Skin of body (tissue), 3 donors: ENCODE measurements around the gene ACRV1. TPM values are rescaled to one million over a fixed set of nuclear protein-coding genes. Genes with fewer than 3 reads are reported as not detected.

Experiments
- DNase-seq: peaks from one replicate; lab custom pipeline; 2025; lab: John Stamatoyannopoulos, UW
- small RNA-seq: library from RNA; depleted of rRNA; stranded (forward); fragments of <200 nt; gene quantifications from one replicate; pipeline ENCODE3, GENCODE V24; 2014; ENCODE audit warnings: low replicate concordance
- total RNA-seq: library from RNA; depleted of rRNA; stranded (reverse); fragments of >200 nt; gene quantifications from one replicate; pipeline ENCODE4 v1.2.3, GENCODE V29; 2014

The ACRV1 gene
- total RNA-seq, 1 donor from 2014 or later, result not detected

- DNase-seq, result no peak
Measured at GRCh38 chr11:125649465-125650166, 31.0 kb downstream of the ACRV1 start.

DNA sequence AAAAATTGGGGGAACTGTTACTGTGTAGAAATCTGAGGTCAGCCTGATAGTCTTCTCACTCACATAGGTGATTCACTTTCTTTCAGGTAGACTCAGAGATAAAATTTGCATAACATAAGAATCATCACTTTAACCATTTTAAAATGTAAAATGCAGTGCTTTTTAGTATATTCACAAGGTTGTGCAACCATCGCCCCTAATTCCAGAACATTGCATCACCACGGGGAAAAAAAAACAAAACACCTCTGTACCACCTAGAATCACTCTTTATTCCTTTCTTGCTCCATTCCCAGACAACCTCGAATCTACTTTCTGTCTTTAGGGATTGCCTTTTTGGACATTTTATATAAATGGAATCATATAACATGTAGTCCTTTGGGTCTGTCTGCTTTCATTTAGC is 34.8 kb downstream of the ACRV1 start:
- no peak for DNase-seq

DNA sequence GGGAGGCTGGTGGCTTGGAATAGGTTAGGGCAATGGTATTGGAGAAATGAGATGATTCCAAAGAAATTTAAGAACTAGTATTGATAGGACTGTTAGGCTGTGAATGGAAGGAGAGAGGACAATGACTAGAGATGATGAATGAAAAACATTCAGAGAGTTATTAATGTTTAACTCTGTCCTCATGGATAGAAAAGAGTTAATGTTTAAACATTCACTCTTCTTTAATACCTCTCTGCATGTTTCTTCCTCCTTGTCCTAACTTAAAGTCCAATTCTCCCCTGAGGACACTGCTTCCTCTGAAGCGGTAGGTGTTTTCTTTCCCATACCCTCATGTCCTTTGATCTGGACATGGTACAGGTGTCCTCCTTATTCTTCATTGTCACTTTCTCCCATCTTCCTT is 42.3 kb downstream of the ACRV1 start:
- no peak for DNase-seq

- no peak for DNase-seq
Measured at GRCh38 chr11:125637840-125638239, 42.8 kb downstream of the ACRV1 start.

DNA sequence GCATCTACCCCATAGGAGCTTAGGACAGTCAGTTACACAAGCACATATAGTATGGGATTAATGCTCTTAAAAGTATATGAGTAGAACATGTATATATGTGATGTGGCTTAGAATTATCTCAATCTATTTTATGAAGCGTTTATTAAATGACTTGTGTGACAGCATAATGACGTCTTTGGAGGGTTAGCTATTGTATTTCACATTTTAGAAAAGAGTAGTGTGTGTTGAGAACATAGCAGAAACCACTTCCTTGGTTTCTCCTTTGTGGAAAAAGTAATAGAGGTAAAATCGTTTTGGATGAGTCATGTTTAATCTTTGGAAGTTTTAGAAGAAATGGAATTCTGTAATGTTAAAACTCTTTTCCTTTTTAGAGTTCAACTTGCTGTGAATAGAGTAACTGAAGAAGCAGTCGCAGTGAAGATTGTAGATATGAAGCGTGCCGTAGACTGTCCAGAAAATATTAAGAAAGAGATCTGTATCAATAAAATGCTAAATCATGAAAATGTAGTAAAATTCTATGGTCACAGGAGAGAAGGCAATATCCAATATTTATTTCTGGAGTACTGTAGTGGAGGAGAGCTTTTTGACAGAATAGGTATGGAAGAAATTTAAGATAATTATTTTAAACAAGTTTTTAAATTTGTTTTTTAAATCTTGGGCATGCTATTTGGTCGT is 53.3 kb downstream of the ACRV1 start:
- DNase-seq, result no peak

DNA sequence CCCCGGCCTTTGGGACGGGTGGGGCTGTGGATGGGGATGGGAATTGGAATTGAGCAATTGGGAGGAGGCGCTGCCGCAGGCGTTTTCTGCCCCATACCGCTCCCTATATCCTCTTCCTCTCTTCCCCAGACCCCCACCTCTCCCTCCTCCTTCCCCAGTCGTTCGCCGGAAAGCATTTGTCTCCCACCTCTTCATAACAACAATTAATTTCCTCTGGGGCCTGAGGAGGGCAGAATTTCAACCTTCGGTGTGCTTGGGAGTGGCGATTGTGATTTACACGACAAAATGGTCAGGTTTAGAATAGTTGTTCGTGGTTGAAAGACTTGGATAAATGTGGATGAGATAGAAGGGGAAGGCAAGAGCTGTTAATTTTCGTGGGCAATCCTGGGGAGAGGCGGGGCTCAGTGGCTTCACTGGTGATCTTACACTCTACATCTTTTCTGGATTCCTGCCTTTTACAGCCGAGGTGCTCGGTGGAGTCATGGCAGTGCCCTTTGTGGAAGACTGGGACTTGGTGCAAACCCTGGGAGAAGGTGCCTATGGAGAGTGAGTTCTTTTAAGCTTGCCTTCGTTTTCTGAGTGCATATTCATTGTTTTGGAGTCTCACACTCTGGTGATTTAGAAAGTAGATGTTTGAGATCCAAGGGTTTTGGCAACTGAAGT is 54.2 kb downstream of the ACRV1 start:
- no peak for DNase-seq

DNA sequence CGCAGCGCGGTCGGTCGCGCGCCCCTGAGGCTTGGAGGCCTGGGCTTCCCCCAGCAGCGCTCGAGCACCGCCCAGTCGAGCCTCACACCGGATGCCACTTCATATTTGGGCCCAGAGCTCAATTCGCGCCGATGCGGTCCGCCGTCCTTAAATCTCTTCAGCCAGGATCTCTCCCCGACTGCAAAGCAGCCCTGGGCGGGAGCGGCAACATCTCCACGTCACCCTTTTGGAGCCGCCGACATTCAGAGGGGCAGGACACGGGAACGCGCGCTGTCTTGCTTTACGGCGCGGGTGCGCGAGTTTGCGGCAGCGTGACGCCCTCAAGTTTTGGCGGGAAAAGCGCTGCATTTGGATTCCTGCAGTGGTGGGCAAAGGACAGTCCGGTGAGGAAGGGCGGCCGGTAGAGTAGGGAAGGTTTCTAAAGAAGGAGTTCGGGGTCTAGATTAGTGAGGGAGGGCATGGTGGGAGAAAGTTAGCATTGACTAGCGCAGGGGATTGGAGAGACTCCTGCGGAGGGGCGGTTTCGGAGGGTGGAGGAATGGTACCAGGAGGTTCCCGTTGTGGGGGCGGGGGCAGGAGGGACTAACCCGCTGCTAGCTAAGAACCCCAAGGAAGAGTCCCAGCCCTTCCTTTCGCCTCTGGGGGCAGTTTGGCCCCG is 54.9 kb downstream of the ACRV1 start:
- DNase-seq, result peak; percentile 94

DNA sequence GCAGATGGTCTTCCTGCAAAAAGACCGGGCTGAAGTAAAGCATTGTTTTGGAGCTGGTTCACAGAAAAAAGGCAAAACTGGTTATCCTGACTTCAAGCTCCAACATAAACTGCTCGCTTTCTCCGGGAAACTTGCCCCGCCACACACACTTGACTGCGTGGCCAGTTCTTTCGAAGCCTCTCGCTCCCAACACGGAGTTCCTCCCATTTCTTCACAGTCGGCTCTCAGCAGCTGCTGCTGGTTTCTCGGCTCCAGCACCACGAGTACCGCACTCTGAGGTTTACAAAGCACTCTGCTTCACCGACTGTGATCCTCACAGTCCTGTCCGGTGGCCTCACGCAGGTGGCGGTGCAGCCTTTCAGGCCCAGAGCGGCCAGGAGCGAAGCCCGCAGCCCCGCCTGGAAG is 55.4 kb downstream of the ACRV1 start:
- peak; percentile 46 for DNase-seq

- no peak for DNase-seq
Measured at GRCh38 chr11:125624756-125625213, 55.9 kb downstream of the ACRV1 start, which contains the start of gene CHEK1. CHEK1 (plus strand) TSS chr11:125625163; CDS start chr11:125626769, 1,606 bp downstream.

DNA sequence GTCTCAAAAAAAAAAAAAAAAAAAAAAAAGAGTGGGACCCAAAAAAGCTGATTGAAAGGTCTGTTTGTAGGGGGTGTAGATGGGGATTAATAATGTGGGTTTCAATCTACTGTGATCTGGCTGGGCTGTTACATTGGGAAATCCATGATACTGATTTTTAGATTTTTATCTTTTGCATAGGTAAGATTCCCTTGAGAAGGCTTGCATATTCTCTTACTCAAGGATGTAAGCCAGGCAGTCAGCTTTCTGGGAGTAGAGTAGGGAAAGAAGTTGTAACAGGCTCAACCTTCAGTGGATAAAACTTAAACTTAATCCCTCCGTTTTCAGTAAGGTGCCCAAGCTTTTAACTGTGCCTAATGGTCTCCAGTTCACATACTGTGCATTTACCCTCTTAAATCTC is 57.6 kb downstream of the ACRV1 start:
- no peak for DNase-seq

GRCh38 chr11:125621995-125622394 is 58.7 kb downstream of the ACRV1 start:
- DNase-seq, result no peak

Small RNAs within 50 kb of the gene (small RNA-seq; reads per million reads assigned to genes)
- gene RNU2-35P, result 0.19 reads per million

Other genes starting within 250 kb of the ACRV1 start
- 9.2 TPM for gene FEZ1, start 184.6 kb downstream of the ACRV1 start, total RNA-seq
- gene EI24, start 111.4 kb downstream of the ACRV1 start, total RNA-seq, result 49.6 TPM
- 89.4 TPM for gene STT3A, start 88.0 kb downstream of the ACRV1 start, total RNA-seq
- 16.6 TPM for gene CHEK1, start 55.7 kb downstream of the ACRV1 start, total RNA-seq
- gene PATE1, start 65.4 kb upstream of the ACRV1 start, total RNA-seq, result not detected
- gene PATE2, start 98.0 kb upstream of the ACRV1 start, total RNA-seq, result not detected
- gene PATE3, start 107.3 kb upstream of the ACRV1 start, total RNA-seq, result not detected
- not detected for gene PATE4, start 152.5 kb upstream of the ACRV1 start, total RNA-seq
- gene HYLS1, start 206.8 kb upstream of the ACRV1 start, total RNA-seq, result 4.2 TPM
- 7.8 TPM for gene PUS3, start 222.4 kb upstream of the ACRV1 start, total RNA-seq
- gene DDX25, start 223.7 kb upstream of the ACRV1 start, total RNA-seq, result 0.20 TPM